GM18861 (cell line): ENCODE data around the gene LACTB.
"Not testable (repeated sequence)": the region's sequence is repeated elsewhere in the genome, so short reads cannot be mapped to it uniquely, and the experiment has no call there.

ENCODE experiments used
- ATAC-seq: cut with Tn5 transposase; IDR thresholded peaks from one replicate; pipeline ENCODE4 v1.9.1; 2021; ENCODE audit not compliant: unreplicated experiment

LACTB gene

GRCh38 chr15:63089260-63090043 lies 32.2 kb upstream of the LACTB start:
- ATAC-seq, result no peak

- no peak for ATAC-seq
Observed at GRCh38 chr15:63090472-63090871, 31.2 kb upstream of the LACTB start.

- ATAC-seq, result no peak
Observed at GRCh38 chr15:63090887-63091286, 30.8 kb upstream of the LACTB start.

GRCh38 chr15:63091679-63092446 lies 29.8 kb upstream of the LACTB start:
- ATAC-seq, result no peak

GRCh38 chr15:63093486-63094205 lies 28.0 kb upstream of the LACTB start:
- ATAC-seq, result no peak

- ATAC-seq, result no peak
Observed at GRCh38 chr15:63094495-63094931, 27.1 kb upstream of the LACTB start.

GRCh38 chr15:63096178-63096577 lies 25.5 kb upstream of the LACTB start:
- ATAC-seq, result no peak

GRCh38 chr15:63098901-63099300 lies 22.8 kb upstream of the LACTB start:
- ATAC-seq, result not testable (repeated sequence)

GRCh38 chr15:63099581-63099980 lies 22.1 kb upstream of the LACTB start:
- ATAC-seq, result not testable (repeated sequence)

GRCh38 chr15:63103416-63103815 lies 18.2 kb upstream of the LACTB start:
- ATAC-seq, result no peak

GRCh38 chr15:63104727-63105126 lies 16.9 kb upstream of the LACTB start:
- no peak for ATAC-seq

GRCh38 chr15:63105354-63105753 lies 16.3 kb upstream of the LACTB start:
- ATAC-seq, result not testable (repeated sequence)

GRCh38 chr15:63107895-63108546 lies 13.6 kb upstream of the LACTB start:
- ATAC-seq, result no peak

GRCh38 chr15:63109498-63109897 lies 12.2 kb upstream of the LACTB start:
- ATAC-seq, result no peak

GRCh38 chr15:63109920-63110319 lies 11.7 kb upstream of the LACTB start:
- ATAC-seq, result no peak

GRCh38 chr15:63110428-63111026 lies 11.1 kb upstream of the LACTB start:
- no peak for ATAC-seq

GRCh38 chr15:63111481-63111880 lies 10.2 kb upstream of the LACTB start:
- ATAC-seq, result no peak

GRCh38 chr15:63112871-63113270 lies 8.8 kb upstream of the LACTB start:
- ATAC-seq, result no peak

- ATAC-seq, result no peak
Observed at GRCh38 chr15:63114465-63114864, 7.2 kb upstream of the LACTB start.

- no peak for ATAC-seq
Observed at GRCh38 chr15:63118854-63119253, 2.8 kb upstream of the LACTB start.
